Mesenchymal stem cell (in vitro differentiated cells and primary cell): ENCODE measurements around the gene ZNF71.

ENCODE experiments used
- DNase-seq: peaks from one replicate; pipeline ENCODE4 v3.0.0-alpha.2; 2013
- H2AFZ ChIP-seq: one replicate; pipeline ENCODE4 v1.6.1; 2013; ENCODE audit warnings: low read depth, mild to moderate bottlenecking, control low read depth, inconsistent platforms, low read length, moderate library complexity
- H2AK5ac ChIP-seq: 2 replicates; pipeline ENCODE4 v1.6.1; 2013; ENCODE audit warnings: low read length, moderate library complexity, mild to moderate bottlenecking, inconsistent platforms; ENCODE audit not compliant: severe bottlenecking
- H2BK120ac ChIP-seq: one replicate; pipeline ENCODE4 v1.6.1; 2013; ENCODE audit warnings: low read depth, mild to moderate bottlenecking, inconsistent platforms, low read length, moderate library complexity
- H2BK12ac ChIP-seq, 2 experiments: one replicate each; pipeline ENCODE4 v1.6.1; 2013; ENCODE audit warnings: inconsistent platforms in 2 of 2, low read length in 2 of 2, mild to moderate bottlenecking in 2 of 2, moderate library complexity in 2 of 2, control low read depth in 1 of 2
- H2BK15ac ChIP-seq: one replicate; pipeline ENCODE4 v1.6.1; 2013; ENCODE audit warnings: mild to moderate bottlenecking, low read depth, inconsistent platforms; ENCODE audit not compliant: poor library complexity, severe bottlenecking
- H2BK5ac ChIP-seq: 2 replicates; pipeline ENCODE4 v1.6.1; 2013; ENCODE audit warnings: low read depth, mild to moderate bottlenecking, low read length, control low read depth, inconsistent platforms; ENCODE audit not compliant: poor library complexity, severe bottlenecking
- H3K14ac ChIP-seq, 2 experiments: one replicate each; pipeline ENCODE4 v1.6.1; 2013; ENCODE audit warnings: inconsistent platforms in 2 of 2, low read length in 2 of 2, control low read depth in 1 of 2, mild to moderate bottlenecking in 1 of 2, moderate library complexity in 1 of 2
- H3K18ac ChIP-seq, 2 experiments: one replicate each; pipeline ENCODE4 v1.6.1; 2013; ENCODE audit warnings: inconsistent platforms in 2 of 2, low read length in 2 of 2, control low read depth in 1 of 2, low read depth in 1 of 2, mild to moderate bottlenecking in 1 of 2
- H3K23ac ChIP-seq, 2 experiments: one replicate each; pipeline ENCODE4 v1.6.1; 2013; ENCODE audit warnings: inconsistent platforms in 2 of 2, low read length in 2 of 2, mild to moderate bottlenecking in 2 of 2, moderate library complexity in 2 of 2, control low read depth in 1 of 2
- H3K27ac ChIP-seq: 2 replicates; pipeline ENCODE4 v1.5.1; 2013; ENCODE audit warnings: mild to moderate bottlenecking, moderate library complexity, low read length, control low read depth, inconsistent platforms; ENCODE audit not compliant: poor library complexity, severe bottlenecking
- H3K27me3 ChIP-seq, 2 experiments: 2 replicates each; pipeline versions ENCODE4 v1.6.1 to v1.7.0; 2013; ENCODE audit warnings: low read length in 2 of 2, mild to moderate bottlenecking in 2 of 2, moderate library complexity in 2 of 2, control low read depth in 1 of 2, inconsistent platforms in 1 of 2; ENCODE audit not compliant: control insufficient read depth in 1 of 2, insufficient read depth in 1 of 2
- H3K36me3 ChIP-seq, 2 experiments: 2 replicates each; pipeline versions ENCODE4 v1.6.1 to v1.7.0; 2013; ENCODE audit warnings: low read length in 2 of 2, control low read depth in 1 of 2, inconsistent platforms in 1 of 2, low read depth in 1 of 2, mild to moderate bottlenecking in 1 of 2; ENCODE audit not compliant: insufficient read depth in 2 of 2, control insufficient read depth in 1 of 2
- H3K4ac ChIP-seq, 2 experiments: one replicate each; pipeline ENCODE4 v1.6.1; 2013; ENCODE audit warnings: inconsistent platforms in 2 of 2, low read length in 2 of 2, mild to moderate bottlenecking in 2 of 2, moderate library complexity in 2 of 2, control low read depth in 1 of 2, low read depth in 1 of 2
- H3K4me1 ChIP-seq: 2 replicates; pipeline ENCODE4 v1.6.1; 2013; ENCODE audit warnings: low read depth, low read length, control low read depth; ENCODE audit not compliant: control insufficient read depth, insufficient read depth
- H3K4me2 ChIP-seq: 2 replicates; pipeline ENCODE4 v1.6.1; 2013; ENCODE audit warnings: low read length, mild to moderate bottlenecking, inconsistent platforms; ENCODE audit not compliant: poor library complexity, severe bottlenecking
- H3K4me3 ChIP-seq, 2 experiments: 2 replicates each; pipeline versions ENCODE4 v1.5.1 to v1.7.0; 2013; ENCODE audit warnings: low read length in 2 of 2, mild to moderate bottlenecking in 2 of 2, control low read depth in 1 of 2, low read depth in 1 of 2; ENCODE audit not compliant: insufficient read depth in 1 of 2
- H3K79me1 ChIP-seq: replicated peaks from 2 replicates; pipeline ENCODE4 v1.6.1; 2013; ENCODE audit warnings: mild to moderate bottlenecking, control low read depth, low read length, inconsistent platforms; ENCODE audit not compliant: poor library complexity, severe bottlenecking
- H3K9ac ChIP-seq: 2 replicates; pipeline ENCODE4 v1.7.0; 2013; ENCODE audit warnings: mild to moderate bottlenecking, low read length, moderate library complexity
- H3K9me3 ChIP-seq: 2 replicates; pipeline ENCODE4 v1.7.0; 2013; ENCODE audit warnings: mild to moderate bottlenecking, low read length; ENCODE audit not compliant: control insufficient read depth
- H4K8ac ChIP-seq: one replicate; pipeline ENCODE4 v1.6.1; 2013; ENCODE audit warnings: inconsistent platforms, mild to moderate bottlenecking, low read length, moderate library complexity
- H4K91ac ChIP-seq: one replicate; pipeline ENCODE4 v1.6.1; 2013; ENCODE audit warnings: mild to moderate bottlenecking, low read length, inconsistent platforms
- WGBS: methylation state at CpG from one replicate; pipeline ENCODE4 v1.1.7; 2013; ENCODE audit warnings: mixed read lengths; 5-methylcytosine and 5-hydroxymethylcytosine counted together

Gene ZNF71

GRCh38 chr19:56643460-56643955, 48.4 kb downstream of the ZNF71 start:
- no peak for DNase-seq
- no peaks in the 10 kb centered on the region for H3K79me1 ChIP-seq
- no peak overlapping the region for H3K27ac ChIP-seq
- H2BK120ac ChIP-seq = no peak overlapping the region
- no peak overlapping the region for H4K8ac ChIP-seq
- no peak overlapping the region for H3K9ac ChIP-seq
- H3K4ac ChIP-seq = no peak overlapping the region
- no peak overlapping the region for H3K4me3 ChIP-seq
- no peak overlapping the region for H3K4me2 ChIP-seq
- no peak overlapping the region for H2AFZ ChIP-seq
- WGBS = 88% methylated on average over 25 of the region's 25 CpGs
- no peak overlapping the region for H2BK12ac ChIP-seq
- H3K36me3 ChIP-seq = peaks cover 0 to 4% of the 10 kb centered on the region in 2 experiments
- no peak overlapping the region for H2BK15ac ChIP-seq
- no peak overlapping the region for H2AK5ac ChIP-seq
- no peaks in the 10 kb centered on the region for H3K27me3 ChIP-seq
- H3K23ac ChIP-seq = no peak overlapping the region
- no peak overlapping the region for H2BK5ac ChIP-seq
- no peak overlapping the region for H3K14ac ChIP-seq
- H3K9me3 ChIP-seq = peaks cover 48% of the 10 kb centered on the region
- no peak overlapping the region for H4K91ac ChIP-seq
- peaks cover 2% of the 10 kb centered on the region for H3K4me1 ChIP-seq
- H3K18ac ChIP-seq = no peak overlapping the region

GRCh38 chr19:56654151-56654550, 59.0 kb downstream of the ZNF71 start:
- Histone ChIP-seq H3K4me3 (no peak overlapping the region), H2BK120ac (no peak overlapping the region), H3K4me2 (no peak overlapping the region), H2BK15ac (no peak overlapping the region), H2AK5ac (no peak overlapping the region), H3K27me3 (no peaks in the 10 kb centered on the region), H3K23ac (no peak overlapping the region), H3K27ac (no peak overlapping the region), H3K79me1 (no peaks in the 10 kb centered on the region), H4K8ac (no peak overlapping the region), H3K4ac (no peak overlapping the region), H3K18ac (no peak overlapping the region), H3K9ac (no peak overlapping the region), H4K91ac (no peak overlapping the region), H3K14ac (no peak overlapping the region), H2BK5ac (no peak overlapping the region), H3K36me3 (no peaks in the 10 kb centered on the region), H3K4me1 (no peaks in the 10 kb centered on the region), H2AFZ (no peak overlapping the region), H3K9me3 (peaks cover 42% of the 10 kb centered on the region), H2BK12ac (no peak overlapping the region)
- DNase-seq = no peak
- WGBS = 69% methylated on average over 3 of the region's 3 CpGs

GRCh38 chr19:56660381-56661107, 65.4 kb downstream of the ZNF71 start:
- Histone ChIP-seq H3K18ac (no peak overlapping the region), H2AFZ (no peak overlapping the region), H4K91ac (no peak overlapping the region), H3K4me1 (no peaks in the 10 kb centered on the region), H3K9me3 (peaks cover 28% of the 10 kb centered on the region), H3K27me3 (no peaks in the 10 kb centered on the region), H3K79me1 (no peaks in the 10 kb centered on the region), H2BK15ac (no peak overlapping the region), H3K14ac (no peak overlapping the region), H4K8ac (no peak overlapping the region), H3K4me3 (no peak overlapping the region), H3K9ac (no peak overlapping the region), H2AK5ac (no peak overlapping the region), H3K4me2 (no peak overlapping the region), H2BK12ac (no peak overlapping the region), H3K27ac (no peak overlapping the region), H3K36me3 (peaks cover 0 to 5% of the 10 kb centered on the region in 2 experiments), H2BK120ac (no peak overlapping the region), H2BK5ac (no peak overlapping the region), H3K23ac (no peak overlapping the region), H3K4ac (no peak overlapping the region)
- DNase-seq = no peak
- 89% methylated on average over 32 of the region's 32 CpGs for WGBS

- Histone ChIP-seq H3K14ac (no peak overlapping the region), H4K8ac (no peak overlapping the region), H2AFZ (no peak overlapping the region), H3K36me3 (peaks cover 0 to 5% of the 10 kb centered on the region in 2 experiments), H2BK5ac (no peak overlapping the region), H3K18ac (no peak overlapping the region), H2BK12ac (no peak overlapping the region), H3K4me2 (no peak overlapping the region), H3K23ac (no peak overlapping the region), H2AK5ac (no peak overlapping the region), H4K91ac (no peak overlapping the region), H3K9ac (no peak overlapping the region), H2BK15ac (no peak overlapping the region), H3K27ac (no peak overlapping the region), H3K4me3 (no peak overlapping the region), H3K4me1 (no peaks in the 10 kb centered on the region), H3K9me3 (peaks cover 26% of the 10 kb centered on the region), H3K4ac (no peak overlapping the region), H3K79me1 (no peaks in the 10 kb centered on the region), H3K27me3 (no peaks in the 10 kb centered on the region), H2BK120ac (no peak overlapping the region)
- no peak for DNase-seq
- 72% methylated on average over 3 of the region's 3 CpGs for WGBS
Measured at GRCh38 chr19:56661248-56661647, 66.1 kb downstream of the ZNF71 start.
